Liver (tissue), 9 donors: ENCODE measurements around the gene TAS2R43. TPM values are rescaled to one million over a fixed set of nuclear protein-coding genes. Genes with fewer than 3 reads are reported as not detected.

Source experiments
- DNase-seq: peaks from one replicate; pipeline ENCODE4 v3.0.0-alpha.2; 2017; ENCODE audit warnings: low spot score
- H3K27ac ChIP-seq, 2 donors: one replicate each; pipeline ENCODE4 v1.7.0; 2013; ENCODE audit warnings: inconsistent platforms in 2 of 2, low read length in 2 of 2, control low read depth in 1 of 2, low read depth in 1 of 2, mild to moderate bottlenecking in 1 of 2
- H3K27me3 ChIP-seq, 4 donors: one replicate each; pipeline versions ENCODE4 v1.6.1 to v1.7.0; 2013; ENCODE audit warnings: low read length in 3 of 4, inconsistent platforms in 1 of 4, mild to moderate bottlenecking in 1 of 4, moderate library complexity in 1 of 4; ENCODE audit not compliant: control insufficient read depth in 4 of 4, insufficient read depth in 4 of 4
- H3K36me3 ChIP-seq, 4 donors: one replicate each; pipeline versions ENCODE4 v1.6.1 to v1.7.0; 2013; ENCODE audit warnings: low read length in 3 of 4, mild to moderate bottlenecking in 3 of 4, low read depth in 1 of 4, moderate library complexity in 1 of 4; ENCODE audit not compliant: control insufficient read depth in 4 of 4, insufficient read depth in 3 of 4
- H3K4me1 ChIP-seq, 4 donors: one replicate each; pipeline versions ENCODE4 v1.6.1 to v1.7.0; 2013; ENCODE audit warnings: low read length in 3 of 4, mild to moderate bottlenecking in 3 of 4, moderate library complexity in 1 of 4; ENCODE audit not compliant: control insufficient read depth in 4 of 4, insufficient read depth in 4 of 4
- H3K4me3 ChIP-seq, 3 donors: one replicate each; pipeline versions ENCODE4 v1.6.1 to v1.7.0; 2013; ENCODE audit warnings: low read length in 3 of 3, control low read depth in 1 of 3, low read depth in 1 of 3, mild to moderate bottlenecking in 1 of 3
- H3K9ac ChIP-seq, 2 donors: one replicate each; pipeline ENCODE4 v1.7.0; 2013; ENCODE audit warnings: low read length in 2 of 2, mild to moderate bottlenecking in 2 of 2, moderate library complexity in 2 of 2, control low read depth in 1 of 2, low read depth in 1 of 2
- H3K9me3 ChIP-seq, 4 donors: one replicate each; pipeline versions ENCODE4 v1.6.1 to v1.7.0; 2013; ENCODE audit warnings: low read length in 3 of 4; ENCODE audit not compliant: control insufficient read depth in 4 of 4
- HNF4A ChIP-seq, 2 donors: conservative IDR thresholded peaks; 2 replicates each; pipeline ENCODE4 v1.6.1; 2016; ENCODE audit warnings: antibody characterized with exemption in 2 of 2, mild to moderate bottlenecking in 2 of 2
- HNF4G ChIP-seq: IDR thresholded peaks from 2 replicates; pipeline ENCODE4 v1.6.1; 2016; ENCODE audit warnings: antibody characterized with exemption
- JUND ChIP-seq, 2 donors: IDR thresholded peaks; 2 replicates each; pipeline ENCODE4 v1.6.1; 2016; ENCODE audit warnings: antibody characterized with exemption in 2 of 2
- NR2F2 ChIP-seq: IDR thresholded peaks from 2 replicates; pipeline ENCODE4 v1.6.1; 2016; ENCODE audit warnings: antibody characterized with exemption
- SP1 ChIP-seq: IDR thresholded peaks from 2 replicates; pipeline ENCODE4 v1.6.1; 2018; ENCODE audit warnings: antibody characterized with exemption, mild to moderate bottlenecking
- TAF1 ChIP-seq: conservative IDR thresholded peaks from 2 replicates; pipeline ENCODE4 v1.6.1; 2016; ENCODE audit warnings: antibody characterized with exemption, mild to moderate bottlenecking
- YY1 ChIP-seq: IDR thresholded peaks from 2 replicates; pipeline ENCODE4 v1.6.1; 2016; ENCODE audit warnings: antibody characterized with exemption, mild to moderate bottlenecking
- WGBS: extraction: QIAGEN DNeasy Blood & Tissue Kit; methylation state at CpG from one replicate; pipeline ENCODE4 v1.1.7; 2013; 5-methylcytosine and 5-hydroxymethylcytosine counted together
- polyA plus RNA-seq, 2 donors: library from polyadenylated mRNA; stranded (reverse) in 1 of 2; unstranded in 1 of 2; fragments of 200-250 nt in 1 of 2; fragments of >200 nt in 1 of 2; fragmentation: Nextera tagmentation in 1 of 2; extraction: Ambion mirVana in 1 of 2; gene quantifications; one replicate each; pipeline versions ENCODE4 v1.2.1 to v1.2.3, GENCODE V29; 2013 to 2015
- total RNA-seq, 2 donors: library from RNA; depleted of rRNA; stranded (reverse); fragments of >200 nt; gene quantifications; one replicate each; pipeline ENCODE4 v1.2.3, GENCODE V29; 2014
- TF ChIP-seq, protein P1 (sequence below): IDR thresholded peaks from 2 replicates; pipeline ENCODE4 v1.6.1; 2016; ENCODE audit warnings: antibody characterized with exemption
- TF ChIP-seq, protein P2 (sequence below): fragments of 150-350 bp; IDR thresholded peaks from 2 replicates; pipeline ENCODE4 v1.5.1; 2017; ENCODE audit warnings: improper control_type of control experiment, low read depth, low read length; ENCODE audit not compliant: missing input control
- TF ChIP-seq, protein P3 (sequence below): IDR thresholded peaks from 2 replicates; pipeline ENCODE4 v1.6.1; 2016; ENCODE audit warnings: antibody characterized with exemption
- donor health status: healthy.
- donor health status: healthy.
- donor health status: healthy.
- donor health status: healthy.
- donor health status: healthy.

Gene TAS2R43, protein sequence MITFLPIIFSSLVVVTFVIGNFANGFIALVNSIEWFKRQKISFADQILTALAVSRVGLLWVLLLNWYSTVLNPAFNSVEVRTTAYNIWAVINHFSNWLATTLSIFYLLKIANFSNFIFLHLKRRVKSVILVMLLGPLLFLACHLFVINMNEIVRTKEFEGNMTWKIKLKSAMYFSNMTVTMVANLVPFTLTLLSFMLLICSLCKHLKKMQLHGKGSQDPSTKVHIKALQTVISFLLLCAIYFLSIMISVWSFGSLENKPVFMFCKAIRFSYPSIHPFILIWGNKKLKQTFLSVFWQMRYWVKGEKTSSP
- 1 to 10 TPM in 1 of 2 donors, under 1 TPM in 1; 0.84 to 3.8 TPM for total RNA-seq
- under 1 TPM in 1 of 2 donors, not detected in 1; 0.57 TPM for polyA plus RNA-seq

DNA sequence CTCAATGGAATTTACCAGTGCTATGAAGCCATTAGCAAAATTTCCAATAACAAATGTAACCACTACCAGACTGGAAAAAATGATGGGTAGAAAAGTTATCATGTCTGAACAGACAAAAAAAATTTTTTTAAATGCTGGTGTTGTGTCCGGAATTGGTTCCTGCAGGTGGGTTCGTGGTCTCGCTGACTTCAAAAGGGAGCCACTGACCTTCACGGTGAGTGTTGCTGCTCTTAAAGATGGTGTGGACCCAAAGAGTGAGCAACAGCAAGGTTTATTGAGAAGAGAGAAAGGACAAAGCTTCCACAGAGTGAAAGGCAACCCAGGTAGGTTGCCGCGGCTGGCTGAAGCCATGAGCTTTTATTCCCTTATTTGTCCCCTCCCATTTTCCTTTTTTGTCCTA lies at the start of gene TAS2R43:
Gene TAS2R43, minus strand, starts transcription at position 186 of the 400 bp plus-strand sequence. Its CDS starts 84 bp downstream, at position 102.
- no peaks in the 10 kb centered on the region for H3K36me3 ChIP-seq
- H3K9ac ChIP-seq: no peak within 1 kb of the TSS
- H3K27ac ChIP-seq: no peak within 1 kb of the TSS
- DNase-seq: no peak
- TF ChIP-seq, protein P1, sequence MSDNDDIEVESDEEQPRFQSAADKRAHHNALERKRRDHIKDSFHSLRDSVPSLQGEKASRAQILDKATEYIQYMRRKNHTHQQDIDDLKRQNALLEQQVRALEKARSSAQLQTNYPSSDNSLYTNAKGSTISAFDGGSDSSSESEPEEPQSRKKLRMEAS: no peak
- TF ChIP-seq NR2F2: no peak
- TF ChIP-seq HNF4G: no peak
- no peak for TF ChIP-seq YY1
- no peaks in the 10 kb centered on the region for H3K9me3 ChIP-seq
- H3K27me3 ChIP-seq: no peaks in the 10 kb centered on the region
- no peaks in the 10 kb centered on the region for H3K4me1 ChIP-seq
- no peak within 1 kb of the TSS for H3K4me3 ChIP-seq
- 96% methylated on average over 6 of the region's 6 CpGs for WGBS

DNA sequence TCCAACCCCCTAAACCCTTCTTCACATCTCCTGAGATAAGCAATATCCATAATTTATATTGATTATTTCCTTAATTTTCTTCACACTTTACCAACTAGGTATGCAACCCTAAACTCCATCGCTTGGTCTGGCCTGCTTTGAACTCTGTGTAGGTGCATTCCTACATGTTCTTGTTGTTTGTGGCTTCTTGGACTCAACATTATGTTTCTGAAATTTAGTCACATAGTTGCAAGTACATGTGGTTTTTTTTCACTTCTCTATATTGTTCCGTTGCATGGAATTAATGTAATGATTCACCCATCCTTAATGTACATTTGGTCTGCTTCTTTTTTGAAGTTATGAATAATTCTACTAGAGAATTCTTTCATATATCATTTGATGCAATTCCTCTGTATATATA lies 44.0 kb upstream of the TAS2R43 start:
- no peak for DNase-seq
- H3K9ac ChIP-seq: no peak overlapping the region
- TF ChIP-seq YY1 (no peak), JUND (IDR thresholded peaks at IDR 0.05) (no peak)
- TF ChIP-seq, protein P1: no peak
- TF ChIP-seq, protein P2, sequence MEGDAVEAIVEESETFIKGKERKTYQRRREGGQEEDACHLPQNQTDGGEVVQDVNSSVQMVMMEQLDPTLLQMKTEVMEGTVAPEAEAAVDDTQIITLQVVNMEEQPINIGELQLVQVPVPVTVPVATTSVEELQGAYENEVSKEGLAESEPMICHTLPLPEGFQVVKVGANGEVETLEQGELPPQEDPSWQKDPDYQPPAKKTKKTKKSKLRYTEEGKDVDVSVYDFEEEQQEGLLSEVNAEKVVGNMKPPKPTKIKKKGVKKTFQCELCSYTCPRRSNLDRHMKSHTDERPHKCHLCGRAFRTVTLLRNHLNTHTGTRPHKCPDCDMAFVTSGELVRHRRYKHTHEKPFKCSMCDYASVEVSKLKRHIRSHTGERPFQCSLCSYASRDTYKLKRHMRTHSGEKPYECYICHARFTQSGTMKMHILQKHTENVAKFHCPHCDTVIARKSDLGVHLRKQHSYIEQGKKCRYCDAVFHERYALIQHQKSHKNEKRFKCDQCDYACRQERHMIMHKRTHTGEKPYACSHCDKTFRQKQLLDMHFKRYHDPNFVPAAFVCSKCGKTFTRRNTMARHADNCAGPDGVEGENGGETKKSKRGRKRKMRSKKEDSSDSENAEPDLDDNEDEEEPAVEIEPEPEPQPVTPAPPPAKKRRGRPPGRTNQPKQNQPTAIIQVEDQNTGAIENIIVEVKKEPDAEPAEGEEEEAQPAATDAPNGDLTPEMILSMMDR: no peak
- 68% methylated on average over 2 of the region's 2 CpGs for WGBS
- H3K27ac ChIP-seq: no peak overlapping the region
- no peaks in the 10 kb centered on the region for H3K27me3 ChIP-seq
- no peak overlapping the region for H3K4me3 ChIP-seq
- no peaks in the 10 kb centered on the region for H3K4me1 ChIP-seq
- no peaks in the 10 kb centered on the region for H3K36me3 ChIP-seq
- no peaks in the 10 kb centered on the region for H3K9me3 ChIP-seq

DNA sequence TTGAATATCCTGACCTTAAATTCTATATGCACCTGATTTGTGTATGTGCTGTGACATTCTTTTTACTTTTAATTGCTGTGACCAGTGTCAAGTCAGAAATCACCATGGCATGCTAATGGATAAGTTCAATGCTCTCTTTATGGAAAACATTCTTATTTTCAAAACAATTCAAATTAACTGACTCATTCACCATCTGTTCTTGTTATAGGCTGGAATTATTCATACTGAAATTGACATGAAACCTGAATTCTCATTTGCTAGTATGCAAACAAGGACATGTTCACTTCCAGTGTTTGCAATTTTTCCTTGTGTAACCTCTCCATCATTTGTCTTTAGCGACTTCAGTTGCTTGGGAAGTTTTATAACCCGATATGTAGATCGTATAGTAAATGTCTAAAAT lies 42.2 kb upstream of the TAS2R43 start, which contains the start of gene TAS2R30:
Gene TAS2R30, minus strand, starts transcription at position 340 of the 400 bp plus-strand sequence. CDS start 400 bp downstream, outside the sequence.
- TF ChIP-seq SP1: no peak
- no peak for TF ChIP-seq HNF4A (conservative IDR thresholded peaks at IDR 0.05)
- TF ChIP-seq TAF1: no peak
- TF ChIP-seq, protein P3, sequence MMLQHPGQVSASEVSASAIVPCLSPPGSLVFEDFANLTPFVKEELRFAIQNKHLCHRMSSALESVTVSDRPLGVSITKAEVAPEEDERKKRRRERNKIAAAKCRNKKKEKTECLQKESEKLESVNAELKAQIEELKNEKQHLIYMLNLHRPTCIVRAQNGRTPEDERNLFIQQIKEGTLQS: no peak
- TF ChIP-seq YY1: no peak
- no peak for DNase-seq
- no peak within 1 kb of the TSS for H3K27ac ChIP-seq
- no peaks in the 10 kb centered on the region for H3K4me1 ChIP-seq
- H3K27me3 ChIP-seq: no peaks in the 10 kb centered on the region
- no peaks in the 10 kb centered on the region for H3K9me3 ChIP-seq
- 75% methylated on average over 3 of the region's 3 CpGs for WGBS
- no peak within 1 kb of the TSS for H3K9ac ChIP-seq
- H3K4me3 ChIP-seq: no peak within 1 kb of the TSS
- no peaks in the 10 kb centered on the region for H3K36me3 ChIP-seq
